ENCODE results near the gene ZNF831.

ZNF831 gene

GRCh38 chr20:59214073-59214472, 50.5 kb downstream of the ZNF831 start:
- TF ChIP-seq MAX (IDR thresholded peaks at IDR 0.05): no peak
- TF ChIP-seq EP300 (IDR thresholded peaks at IDR 0.05; ENCODE audit: borderline replicate concordance): no peak
- no peak for TF ChIP-seq ZBTB7A (IDR thresholded peaks at IDR 0.05; ENCODE audit: low read depth)
- no peak for TF ChIP-seq USF1 (IDR thresholded peaks at IDR 0.05)
- TF ChIP-seq NFIC (IDR thresholded peaks at IDR 0.05): no peak
- TF ChIP-seq CEBPB (IDR thresholded peaks at IDR 0.05): no peak
- no peak for TF ChIP-seq EGR1 (IDR thresholded peaks at IDR 0.05)
- TF ChIP-seq REST (IDR thresholded peaks at IDR 0.05; ENCODE audit: low read depth): no peak
- no peak for TF ChIP-seq FOXM1 (IDR thresholded peaks at IDR 0.05; ENCODE audit: borderline replicate concordance, low read depth)
- no peak for TF ChIP-seq TEAD4 (IDR thresholded peaks at IDR 0.05)
- TF ChIP-seq RAD21 (IDR thresholded peaks at IDR 0.05; ENCODE audit: low read depth): no peak
- TF ChIP-seq TAF1 (IDR thresholded peaks at IDR 0.05; ENCODE audit: low read depth): no peak
- no peak for TF ChIP-seq TCF12 (IDR thresholded peaks at IDR 0.05; ENCODE audit: low read depth)

- TF ChIP-seq NFIC (IDR thresholded peaks at IDR 0.05) (no peak), CREB1 (IDR thresholded peaks at IDR 0.05; ENCODE audit: low read depth) (no peak), USF1 (IDR thresholded peaks at IDR 0.05) (no peak), EP300 (IDR thresholded peaks at IDR 0.05; ENCODE audit: borderline replicate concordance) (no peak), MAX (IDR thresholded peaks at IDR 0.05) (no peak), FOXM1 (IDR thresholded peaks at IDR 0.05; ENCODE audit: borderline replicate concordance, low read depth) (no peak), CEBPB (IDR thresholded peaks at IDR 0.05) (no peak), REST (IDR thresholded peaks at IDR 0.05; ENCODE audit: low read depth) (no peak), TCF12 (IDR thresholded peaks at IDR 0.05; ENCODE audit: low read depth) (no peak), EGR1 (IDR thresholded peaks at IDR 0.05) (no peak), TEAD4 (IDR thresholded peaks at IDR 0.05) (no peak)
Observed at GRCh38 chr20:59214606-59215547, 51.3 kb downstream of the ZNF831 start.

- no peak for TF ChIP-seq CEBPB (IDR thresholded peaks at IDR 0.05)
- no peak for TF ChIP-seq EGR1 (IDR thresholded peaks at IDR 0.05)
- TF ChIP-seq YY1 (IDR thresholded peaks at IDR 0.05; ENCODE audit: low read depth): no peak
- TF ChIP-seq TCF12 (IDR thresholded peaks at IDR 0.05; ENCODE audit: low read depth): no peak
- no peak for TF ChIP-seq RAD21 (IDR thresholded peaks at IDR 0.05; ENCODE audit: low read depth)
- no peak for TF ChIP-seq CREB1 (IDR thresholded peaks at IDR 0.05; ENCODE audit: low read depth)
- no peak for TF ChIP-seq NFIC (IDR thresholded peaks at IDR 0.05)
- no peak for TF ChIP-seq FOXM1 (IDR thresholded peaks at IDR 0.05; ENCODE audit: borderline replicate concordance, low read depth)
- TF ChIP-seq MAX (IDR thresholded peaks at IDR 0.05): no peak
- no peak for TF ChIP-seq USF1 (IDR thresholded peaks at IDR 0.05)
- TF ChIP-seq ZBTB7A (IDR thresholded peaks at IDR 0.05; ENCODE audit: low read depth): no peak
- no peak for TF ChIP-seq EP300 (IDR thresholded peaks at IDR 0.05; ENCODE audit: borderline replicate concordance)
Observed at GRCh38 chr20:59217173-59217572, 53.6 kb downstream of the ZNF831 start.

GRCh38 chr20:59217794-59218280, 54.2 kb downstream of the ZNF831 start:
- TF ChIP-seq CREB1 (IDR thresholded peaks at IDR 0.05; ENCODE audit: low read depth): no peak
- no peak for TF ChIP-seq EP300 (IDR thresholded peaks at IDR 0.05; ENCODE audit: borderline replicate concordance)

GRCh38 chr20:59219211-59219610, 55.6 kb downstream of the ZNF831 start:
- TF ChIP-seq ZBTB7A (IDR thresholded peaks at IDR 0.05; ENCODE audit: low read depth) (no peak), FOXM1 (IDR thresholded peaks at IDR 0.05; ENCODE audit: borderline replicate concordance, low read depth) (no peak), REST (IDR thresholded peaks at IDR 0.05; ENCODE audit: low read depth) (no peak), TEAD4 (IDR thresholded peaks at IDR 0.05) (no peak), EGR1 (IDR thresholded peaks at IDR 0.05) (no peak), CEBPB (IDR thresholded peaks at IDR 0.05) (no peak), CREB1 (IDR thresholded peaks at IDR 0.05; ENCODE audit: low read depth) (no peak), MAX (IDR thresholded peaks at IDR 0.05) (no peak), TAF1 (IDR thresholded peaks at IDR 0.05; ENCODE audit: low read depth) (no peak), EP300 (IDR thresholded peaks at IDR 0.05; ENCODE audit: borderline replicate concordance) (no peak), NFIC (IDR thresholded peaks at IDR 0.05) (no peak)
